H9 (cell line): ENCODE measurements around the gene SELENOF. TPM values are rescaled to one million over a fixed set of nuclear protein-coding genes. Genes with fewer than 3 reads are reported as not detected.

Experiments
- DNase-seq: peaks from one replicate; pipeline ENCODE4 v3.0.0-alpha.2; 2017
- H2AFZ ChIP-seq: one replicate; pipeline ENCODE4 v1.6.1; 2013; ENCODE audit warnings: mild to moderate bottlenecking, low read length, control low read depth, moderate library complexity
- H2AK5ac ChIP-seq: 2 replicates; pipeline ENCODE4 v1.6.1; 2013; ENCODE audit warnings: low read length, control low read depth, mixed read lengths; ENCODE audit not compliant: insufficient read length
- H2BK120ac ChIP-seq: one replicate; pipeline ENCODE4 v1.6.1; 2013; ENCODE audit warnings: low read depth, mild to moderate bottlenecking, low read length, control low read depth, inconsistent platforms; ENCODE audit not compliant: poor library complexity, severe bottlenecking
- H2BK12ac ChIP-seq: 2 replicates; pipeline ENCODE4 v1.6.1; 2013; ENCODE audit warnings: low read length, control low read depth, mixed read lengths, low read depth; ENCODE audit not compliant: insufficient read length
- H2BK15ac ChIP-seq: 2 replicates; pipeline ENCODE4 v1.6.1; 2013; ENCODE audit warnings: low read depth, low read length, control low read depth
- H2BK20ac ChIP-seq: one replicate; pipeline ENCODE4 v1.6.1; 2013; ENCODE audit warnings: low read depth, mild to moderate bottlenecking, low read length, control low read depth, inconsistent platforms; ENCODE audit not compliant: poor library complexity, severe bottlenecking
- H2BK5ac ChIP-seq: 2 replicates; pipeline ENCODE4 v1.6.1; 2013; ENCODE audit warnings: low read length, control low read depth, mixed read lengths; ENCODE audit not compliant: insufficient read length
- H3K14ac ChIP-seq: 2 replicates; pipeline ENCODE4 v1.6.1; 2013; ENCODE audit warnings: low read length, control low read depth; ENCODE audit not compliant: insufficient read depth
- H3K18ac ChIP-seq: 2 replicates; pipeline ENCODE4 v1.6.1; 2013; ENCODE audit warnings: low read depth, mild to moderate bottlenecking, mixed read lengths, low read length, control low read depth; ENCODE audit not compliant: insufficient read length
- H3K23ac ChIP-seq: 2 replicates; pipeline ENCODE4 v1.6.1; 2013; ENCODE audit warnings: low read length, control low read depth, mixed read lengths, low read depth; ENCODE audit not compliant: insufficient read length
- H3K23me2 ChIP-seq: 2 replicates; pipeline ENCODE4 v1.6.1; 2013; ENCODE audit warnings: low read depth, mild to moderate bottlenecking, mixed read lengths, low read length, control low read depth; ENCODE audit not compliant: insufficient read length, poor library complexity, severe bottlenecking
- H3K27ac ChIP-seq: 2 replicates; pipeline ENCODE4 v1.5.1; 2013; ENCODE audit warnings: low read length, control low read depth, mixed read lengths, low read depth; ENCODE audit not compliant: insufficient read length
- H3K27me3 ChIP-seq: 2 replicates; pipeline ENCODE4 v1.6.1; 2013; ENCODE audit warnings: low read length, control low read depth, inconsistent platforms; ENCODE audit not compliant: insufficient read depth
- H3K4ac ChIP-seq: 2 replicates; pipeline ENCODE4 v1.6.1; 2013; ENCODE audit warnings: low read depth, mild to moderate bottlenecking, control low read depth, inconsistent platforms, low read length, moderate library complexity
- H3K4me1 ChIP-seq: 2 replicates; pipeline ENCODE4 v1.6.1; 2013; ENCODE audit warnings: low read length, control low read depth, inconsistent platforms; ENCODE audit not compliant: insufficient read depth
- H3K4me2 ChIP-seq: 2 replicates; pipeline ENCODE4 v1.6.1; 2013; ENCODE audit warnings: low read length, control low read depth, mixed read lengths; ENCODE audit not compliant: insufficient read length, insufficient read depth
- H3K56ac ChIP-seq: 2 replicates; pipeline ENCODE4 v1.6.1; 2013; ENCODE audit warnings: low read depth, mild to moderate bottlenecking, mixed read lengths, low read length, control low read depth; ENCODE audit not compliant: insufficient read length
- H3K79me1 ChIP-seq: 2 replicates; pipeline ENCODE4 v1.6.1; 2013; ENCODE audit warnings: low read depth, mild to moderate bottlenecking, moderate library complexity, low read length, control low read depth, inconsistent platforms; ENCODE audit not compliant: insufficient read depth, poor library complexity, severe bottlenecking
- H3K79me2 ChIP-seq: 2 replicates; pipeline ENCODE4 v1.6.1; 2013; ENCODE audit warnings: low read length, control low read depth, inconsistent platforms; ENCODE audit not compliant: insufficient read depth
- H3K9ac ChIP-seq: 2 replicates; pipeline ENCODE4 v1.6.1; 2013; ENCODE audit warnings: low read length, control low read depth, mixed read lengths; ENCODE audit not compliant: insufficient read length; ENCODE audit errors: extremely low read depth
- H3K9me3 ChIP-seq: one replicate; pipeline ENCODE4 v1.6.1; 2013; ENCODE audit warnings: low read depth, low read length, inconsistent platforms; ENCODE audit not compliant: control insufficient read depth
- H3T11ph ChIP-seq: one replicate; pipeline ENCODE4 v1.6.1; 2013; ENCODE audit warnings: mild to moderate bottlenecking, low read length, control low read depth, inconsistent platforms
- H4K20me1 ChIP-seq: one replicate; pipeline ENCODE4 v1.6.1; 2013; ENCODE audit not compliant: control insufficient read depth, insufficient read length, insufficient read depth
- H4K5ac ChIP-seq: 2 replicates; pipeline ENCODE4 v1.6.1; 2013; ENCODE audit warnings: low read depth, mild to moderate bottlenecking, mixed read lengths, low read length, control low read depth; ENCODE audit not compliant: insufficient read length
- H4K8ac ChIP-seq: replicated peaks from 2 replicates; pipeline ENCODE4 v1.6.1; 2013; ENCODE audit warnings: low read length, control low read depth, mixed read lengths, low read depth; ENCODE audit not compliant: insufficient read length
- H4K91ac ChIP-seq: 2 replicates; pipeline ENCODE4 v1.6.1; 2013; ENCODE audit warnings: low read depth, mild to moderate bottlenecking, moderate library complexity, mixed read lengths, low read length, control low read depth; ENCODE audit not compliant: insufficient read length
- H3K27ac Mint-ChIP-seq, 3 experiments: 2 replicates in 2 of 3; 3 replicates in 1 of 3; pipeline ENCODE4 v1.8.0; 2020 to 2021; ENCODE audit warnings: mixed read lengths in 3 of 3, mild to moderate bottlenecking in 1 of 3, moderate library complexity in 1 of 3
- H3K27me3 Mint-ChIP-seq: 2 replicates; pipeline ENCODE4 v1.8.0; 2021; ENCODE audit warnings: low read depth, mild to moderate bottlenecking, moderate library complexity, mixed read lengths
- H3K36me3 Mint-ChIP-seq, 3 experiments: 2 replicates in 2 of 3; 3 replicates in 1 of 3; pipeline ENCODE4 v1.8.0; 2020 to 2021; ENCODE audit warnings: low read depth in 3 of 3, mixed read lengths in 3 of 3; ENCODE audit not compliant: insufficient read depth in 1 of 3
- H3K4me1 Mint-ChIP-seq, 2 experiments: 2 replicates each; pipeline ENCODE4 v1.8.0; 2020; ENCODE audit warnings: mixed read lengths in 2 of 2
- H3K4me3 Mint-ChIP-seq, 2 experiments: 2 replicates in 1 of 2; 3 replicates in 1 of 2; pipeline ENCODE4 v1.8.0; 2020 to 2021; ENCODE audit warnings: mild to moderate bottlenecking in 2 of 2, mixed read lengths in 2 of 2, moderate library complexity in 1 of 2
- H3K9me3 Mint-ChIP-seq, 2 experiments: 2 replicates in 1 of 2; 3 replicates in 1 of 2; pipeline ENCODE4 v1.8.0; 2020; ENCODE audit warnings: mild to moderate bottlenecking in 2 of 2, mixed read lengths in 2 of 2, moderate library complexity in 1 of 2
- whole genome bisulfite sequencing: extraction: QIAGEN DNeasy Blood & Tissue Kit; methylation state at CpG from one replicate; pipeline ENCODE4 v1.1.7; 2013; ENCODE audit warnings: missing lambda C conversion rate, low lambda C conversion rate, mixed read lengths; ENCODE audit not compliant: insufficient read length; ENCODE audit errors: extremely low coverage; 5-methylcytosine and 5-hydroxymethylcytosine counted together
- total RNA-seq: library from RNA; stranded (reverse); gene quantifications from 2 replicates; pipeline ENCODE4 v1.2.1, GENCODE V29; 2021
- TF ChIP-seq, protein P1 (sequence below): fragments of 200-600 bp; sonication (generic); conservative IDR thresholded peaks from 3 replicates; pipeline ENCODE4 v1.8.0; 2021; ENCODE audit warnings: antibody characterized with exemption, mild to moderate bottlenecking

Gene SELENOF
- total RNA-seq, 1 experiment from 2014 or later = 143 TPM

- Mint-ChIP-seq H3K4me1 (no peaks in the 10 kb centered on the region), H3K27ac (no peak overlapping the region), H3K36me3 (no peaks in the 10 kb centered on the region), H3K27me3 (no peaks in the 10 kb centered on the region), H3K9me3 (no peaks in the 10 kb centered on the region), H3K4me3 (no peak overlapping the region)
- DNase-seq = no peak
- Histone ChIP-seq H4K20me1 (no peaks in the 10 kb centered on the region), H3K23ac (no peak overlapping the region), H2AFZ (no peak overlapping the region), H3K4ac (no peak overlapping the region), H3K4me1 (no peaks in the 10 kb centered on the region), H3K79me1 (no peaks in the 10 kb centered on the region), H3K23me2 (no peaks in the 10 kb centered on the region), H2BK15ac (no peak overlapping the region), H4K91ac (no peak overlapping the region), H4K8ac (no peak overlapping the region), H3K56ac (no peak overlapping the region), H3K14ac (no peak overlapping the region), H2BK20ac (no peak overlapping the region), H2BK5ac (no peak overlapping the region), H3K9me3 (no peaks in the 10 kb centered on the region), H2AK5ac (no peak overlapping the region), H3K79me2 (no peaks in the 10 kb centered on the region), H4K5ac (no peak overlapping the region), H3T11ph (no peak overlapping the region), H3K18ac (no peak overlapping the region), H2BK120ac (no peak overlapping the region), H3K27me3 (no peaks in the 10 kb centered on the region), H2BK12ac (no peak overlapping the region), H3K9ac (no peak overlapping the region), H3K4me2 (no peak overlapping the region), H3K27ac (no peak overlapping the region)
- no CpG with 5 or more reads among the region's 3 CpGs for WGBS
- TF ChIP-seq, protein P1, sequence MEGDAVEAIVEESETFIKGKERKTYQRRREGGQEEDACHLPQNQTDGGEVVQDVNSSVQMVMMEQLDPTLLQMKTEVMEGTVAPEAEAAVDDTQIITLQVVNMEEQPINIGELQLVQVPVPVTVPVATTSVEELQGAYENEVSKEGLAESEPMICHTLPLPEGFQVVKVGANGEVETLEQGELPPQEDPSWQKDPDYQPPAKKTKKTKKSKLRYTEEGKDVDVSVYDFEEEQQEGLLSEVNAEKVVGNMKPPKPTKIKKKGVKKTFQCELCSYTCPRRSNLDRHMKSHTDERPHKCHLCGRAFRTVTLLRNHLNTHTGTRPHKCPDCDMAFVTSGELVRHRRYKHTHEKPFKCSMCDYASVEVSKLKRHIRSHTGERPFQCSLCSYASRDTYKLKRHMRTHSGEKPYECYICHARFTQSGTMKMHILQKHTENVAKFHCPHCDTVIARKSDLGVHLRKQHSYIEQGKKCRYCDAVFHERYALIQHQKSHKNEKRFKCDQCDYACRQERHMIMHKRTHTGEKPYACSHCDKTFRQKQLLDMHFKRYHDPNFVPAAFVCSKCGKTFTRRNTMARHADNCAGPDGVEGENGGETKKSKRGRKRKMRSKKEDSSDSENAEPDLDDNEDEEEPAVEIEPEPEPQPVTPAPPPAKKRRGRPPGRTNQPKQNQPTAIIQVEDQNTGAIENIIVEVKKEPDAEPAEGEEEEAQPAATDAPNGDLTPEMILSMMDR = no peak
These were observed 64.2 kb downstream of the SELENOF start for GRCh38 chr1:86849756-86850155.
